HepG2 (cell line): ENCODE results near the gene TOM1L2. TPM values are rescaled to one million over a fixed set of nuclear protein-coding genes. Genes with fewer than 3 reads are reported as not detected.

ENCODE experiments used
- ATAC-seq: fragments of 200-7000 bp; cut with Tn5 transposase; 3 replicates; pipeline ENCODE4 v1.9.1; 2020; ENCODE audit warnings: mild to moderate bottlenecking, moderate library complexity
- BruUV-seq: library from RNA; stranded (reverse); fragments of 400-500 nt; replicated peaks from 2 replicates; lab custom pipeline; 2021; lab: Mats Ljungman, UMichigan
- CTCF ChIA-PET: fragments of 300-600 bp; formaldehyde crosslinking; extraction: SDS; loops from one replicate; lab custom pipeline; 2021; ENCODE audit warnings: low total read pairs, inconsistent platforms, low intra/inter-chr PET ratio; lab: Yijun Ruan, JAX
- POLR2A ChIA-PET: fragments of 350-600 bp; sonication (Branson Sonifier 250); formaldehyde crosslinking; loops from one replicate; lab custom pipeline; 2020; ENCODE audit warnings: antibody characterized with exemption, inconsistent platforms; lab: Yijun Ruan, JAX
- DNase-seq: peaks from one replicate; pipeline ENCODE4 v3.0.0-alpha.2; 2015; ENCODE audit warnings: low spot score
- FAIRE-seq: peaks from 3 replicates; lab custom pipeline; 2011; peaks lifted over from hg19 to GRCh38; lab: Jason Lieb, UNC
- H2AFZ ChIP-seq: one replicate; pipeline ENCODE4 v1.6.1; 2011; ENCODE audit warnings: low read length, inconsistent platforms
- H3K27ac ChIP-seq: fragments of 300-600 bp; 3 replicates; pipeline ENCODE4 v1.8.0; 2011; ENCODE audit warnings: mixed run types, mild to moderate bottlenecking, mixed read lengths, low read length, inconsistent platforms; ENCODE audit not compliant: insufficient read depth; ENCODE audit errors: extremely low read length
- H3K27me3 ChIP-seq, 2 experiments: fragments of 200-600 bp in 1 of 2; 2 replicates in 1 of 2; 3 replicates in 1 of 2; pipeline versions ENCODE4 v1.6.0 to v1.8.0; 2011; ENCODE audit warnings: low read length in 2 of 2, mild to moderate bottlenecking in 2 of 2, moderate library complexity in 2 of 2, inconsistent platforms in 1 of 2; ENCODE audit not compliant: insufficient read depth in 2 of 2, control insufficient read depth in 1 of 2
- H3K36me3 ChIP-seq, 2 experiments: fragments of 200-600 bp in 1 of 2; replicated peaks in 1 of 2; 2 replicates in 1 of 2; 3 replicates in 1 of 2; pipeline versions ENCODE4 v1.5.1 to v1.8.0; 2011; ENCODE audit warnings: low read length in 2 of 2, inconsistent platforms in 1 of 2; ENCODE audit not compliant: insufficient read depth in 2 of 2, control insufficient read depth in 1 of 2
- H3K4me1 ChIP-seq: 2 replicates; pipeline ENCODE4 v1.5.1; 2012; ENCODE audit warnings: low read length, inconsistent platforms; ENCODE audit not compliant: insufficient read depth
- H3K4me2 ChIP-seq: 2 replicates; pipeline ENCODE4 v1.6.0; 2011; ENCODE audit warnings: low read depth, low read length, inconsistent platforms
- H3K4me3 ChIP-seq, 3 experiments: fragments of 200-600 bp in 1 of 3; sonication (generic), shearing (Covaris generic) in 1 of 3; replicated peaks in 1 of 3; 2 replicates each; pipeline ENCODE4 v1.5.1; 2011 to 2016; ENCODE audit warnings: low read length in 3 of 3, inconsistent platforms in 2 of 3, low read depth in 2 of 3, mild to moderate bottlenecking in 2 of 3, control low read depth in 1 of 3, mixed read lengths in 1 of 3; ENCODE audit not compliant: insufficient read depth in 1 of 3
- H3K79me2 ChIP-seq: one replicate; pipeline ENCODE4 v1.6.1; 2011; ENCODE audit warnings: low read length, inconsistent platforms; ENCODE audit not compliant: insufficient read depth
- H3K9ac ChIP-seq: 2 replicates; pipeline ENCODE4 v1.6.0; 2011; ENCODE audit warnings: mild to moderate bottlenecking, low read depth, low read length, inconsistent platforms; ENCODE audit not compliant: insufficient read depth
- H3K9me3 ChIP-seq: 2 replicates; pipeline ENCODE4 v1.5.1; 2012; ENCODE audit warnings: mild to moderate bottlenecking, low read length
- H4K20me1 ChIP-seq: 2 replicates; pipeline ENCODE4 v1.6.0; 2011; ENCODE audit warnings: inconsistent platforms, mild to moderate bottlenecking, low read length, moderate library complexity; ENCODE audit not compliant: insufficient read depth
- CEBPB ChIP-seq: IDR thresholded peaks from 2 replicates; pipeline ENCODE4 v1.6.1; 2011; ENCODE audit warnings: low read depth, low read length, improper control_type of control experiment, borderline replicate concordance
- KDM6A ChIP-seq: IDR thresholded peaks from 2 replicates; pipeline ENCODE4 v1.6.1; 2016; ENCODE audit warnings: low read depth
- ZNF678 ChIP-seq: sonication (generic); formaldehyde crosslinking; IDR thresholded peaks from 2 replicates; pipeline ENCODE4 v1.4.0; 2020; ENCODE audit warnings: mild to moderate bottlenecking, missing genetic modification reagents
- WGBS: methylation state at CpG from one replicate; pipeline ENCODE4 v1.1.6; 2017; ENCODE audit warnings: low lambda C conversion rate; 5-methylcytosine and 5-hydroxymethylcytosine counted together
- in situ Hi-C: cut with HindIII; loops from 2 replicates; pipeline ENCODE4 v1.10.0; 2017; ENCODE audit warnings: low pct_unique_long_range_greater_than_20kb; ENCODE audit not compliant: extremely low pct_ligation_motif_present
- intact Hi-C: fragments of 100-400 bp; cut with micrococcal nuclease; formaldehyde crosslinking; loops from one replicate; pipeline ENCODE4 v1.10.0; 2022; ENCODE audit not compliant: unreplicated experiment
- polyA plus RNA-seq, 8 experiments: library from polyadenylated mRNA; depleted of rRNA in 3 of 8; stranded (reverse) in 7 of 8; unstranded in 1 of 8; fragments of >200 nt; fragmentation: Illumina TruSeq in 4 of 8; extraction: Trizol in 4 of 8; gene quantifications; 2 replicates each; pipeline versions ENCODE4 v1.2.1 to v1.2.3, GENCODE V29; 2011 to 2016; ENCODE audit warnings: low read depth in 4 of 8, missing spikeins in 1 of 8, mixed read lengths in 1 of 8; ENCODE audit not compliant: insufficient read depth in 1 of 8
- total RNA-seq, 5 experiments: library from RNA; depleted of rRNA; stranded (reverse); fragments of >200 nt; fragmentation: Illumina TruSeq; extraction: Trizol; gene quantifications; 2 replicates each; pipeline ENCODE4 v1.2.3, GENCODE V29; 2016; ENCODE audit warnings: low read depth in 1 of 5
- TF ChIP-seq, protein P1 (sequence below): IDR thresholded peaks from 2 replicates; pipeline ENCODE4 v1.6.1; 2016; ENCODE audit warnings: low read depth, control low read depth
- TF ChIP-seq, protein P2 (sequence below): sonication (generic); formaldehyde crosslinking; IDR thresholded peaks from 2 replicates; pipeline ENCODE4 v1.4.0; 2020; ENCODE audit warnings: missing genetic modification reagents

TOM1L2 gene
- total and polyA plus RNA-seq, 2 of the 13 experiments (the other 11 are each of a cell fraction or from before 2014, with no cell fraction given): 4.7 to 7.4 TPM

DNA sequence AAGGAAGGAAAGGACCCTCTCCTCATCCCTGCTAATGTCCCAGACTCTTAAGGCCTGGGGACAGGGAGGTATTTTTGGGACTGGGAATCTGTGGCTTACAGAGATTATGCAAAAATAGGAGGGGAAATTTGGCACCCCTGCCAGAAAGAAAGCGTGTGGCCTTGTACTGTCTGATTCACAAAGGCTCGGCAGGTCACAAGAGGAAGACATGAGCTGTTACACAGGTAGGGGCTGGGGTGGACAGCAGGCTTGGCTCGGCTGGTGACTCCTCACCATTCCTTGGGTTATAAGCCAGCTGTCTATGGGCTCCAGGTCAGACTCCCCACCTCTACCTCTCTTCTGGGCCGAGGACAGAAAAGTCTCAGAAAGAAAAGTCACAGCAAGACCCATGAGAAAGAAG, 114.7 kb downstream of the TOM1L2 start:
- Histone ChIP-seq H2AFZ (no peak overlapping the region), H3K4me2 (no peak overlapping the region), H3K9me3 (no peaks in the 10 kb centered on the region), H3K79me2 (no peaks in the 10 kb centered on the region), H3K4me3 (no peak overlapping the region), H3K9ac (no peak overlapping the region)
- intact Hi-C loops: loop anchor here (10.0 kb wide), 1 partner anchor 143 kb away; no protein-coding TSS in a partner anchor
- CTCF ChIA-PET: no interaction called here
- 78% methylated on average over 4 of the region's 4 CpGs for WGBS
- TF ChIP-seq, protein P1, sequence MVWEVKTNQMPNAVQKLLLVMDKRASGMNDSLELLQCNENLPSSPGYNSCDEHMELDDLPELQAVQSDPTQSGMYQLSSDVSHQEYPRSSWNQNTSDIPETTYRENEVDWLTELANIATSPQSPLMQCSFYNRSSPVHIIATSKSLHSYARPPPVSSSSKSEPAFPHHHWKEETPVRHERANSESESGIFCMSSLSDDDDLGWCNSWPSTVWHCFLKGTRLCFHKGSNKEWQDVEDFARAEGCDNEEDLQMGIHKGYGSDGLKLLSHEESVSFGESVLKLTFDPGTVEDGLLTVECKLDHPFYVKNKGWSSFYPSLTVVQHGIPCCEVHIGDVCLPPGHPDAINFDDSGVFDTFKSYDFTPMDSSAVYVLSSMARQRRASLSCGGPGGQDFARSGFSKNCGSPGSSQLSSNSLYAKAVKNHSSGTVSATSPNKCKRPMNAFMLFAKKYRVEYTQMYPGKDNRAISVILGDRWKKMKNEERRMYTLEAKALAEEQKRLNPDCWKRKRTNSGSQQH: no peak
- TF ChIP-seq ZNF678 (CRISPR knock-in tag) (no peak), CEBPB (no peak), KDM6A (CRISPR knock-in tag) (no peak)
- TF ChIP-seq, protein P2, sequence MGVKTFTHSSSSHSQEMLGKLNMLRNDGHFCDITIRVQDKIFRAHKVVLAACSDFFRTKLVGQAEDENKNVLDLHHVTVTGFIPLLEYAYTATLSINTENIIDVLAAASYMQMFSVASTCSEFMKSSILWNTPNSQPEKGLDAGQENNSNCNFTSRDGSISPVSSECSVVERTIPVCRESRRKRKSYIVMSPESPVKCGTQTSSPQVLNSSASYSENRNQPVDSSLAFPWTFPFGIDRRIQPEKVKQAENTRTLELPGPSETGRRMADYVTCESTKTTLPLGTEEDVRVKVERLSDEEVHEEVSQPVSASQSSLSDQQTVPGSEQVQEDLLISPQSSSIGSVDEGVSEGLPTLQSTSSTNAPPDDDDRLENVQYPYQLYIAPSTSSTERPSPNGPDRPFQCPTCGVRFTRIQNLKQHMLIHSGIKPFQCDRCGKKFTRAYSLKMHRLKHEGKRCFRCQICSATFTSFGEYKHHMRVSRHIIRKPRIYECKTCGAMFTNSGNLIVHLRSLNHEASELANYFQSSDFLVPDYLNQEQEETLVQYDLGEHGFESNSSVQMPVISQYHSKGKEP (CRISPR knock-in tag): no peak
- TF ChIP-seq, all 625 proteins: peak for 0
- Histone ChIP-seq H3K27ac (no peak overlapping the region), H3K36me3 (no peaks in the 10 kb centered on the region), H4K20me1 (no peaks in the 10 kb centered on the region), H3K27me3 (no peaks in the 10 kb centered on the region), H3K4me1 (peaks cover 49% of the 10 kb centered on the region)
- DNase-seq (no peak), ATAC-seq (no peak), FAIRE-seq (no peak)
- in situ Hi-C loops: no loop called here
- BruUV-seq: no TSS peak
- POLR2A ChIA-PET: interaction anchor here (1.7 kb wide), 1 partner anchor 46 kb away, joined by 4 read pairs; no protein-coding TSS in a partner anchor
